Sigmoid colon (tissue), 7 donors: Measurements from ENCODE around the gene SH3GL2. TPM values are rescaled to one million over a fixed set of nuclear protein-coding genes. Genes with fewer than 3 reads are reported as not detected.

Source experiments
- DNase-seq: peaks from one replicate; pipeline ENCODE4 v3.0.0-alpha.2; 2019
- H3K27ac ChIP-seq, 4 donors: fragments of 200-600 bp; sonication (generic); one replicate each; pipeline ENCODE4 v1.5.1; 2016 to 2019; ENCODE audit warnings: mild to moderate bottlenecking in 1 of 4
- H3K27me3 ChIP-seq, 3 donors: fragments of 200-600 bp; sonication (generic); one replicate each; pipeline ENCODE4 v1.5.1; 2019; ENCODE audit warnings: mild to moderate bottlenecking in 1 of 3
- H3K36me3 ChIP-seq, 4 donors: fragments of 200-600 bp; sonication (generic); one replicate each; pipeline ENCODE4 v1.5.1; 2016 to 2019
- H3K4me1 ChIP-seq, 4 donors: fragments of 200-600 bp; sonication (generic); one replicate each; pipeline ENCODE4 v1.5.1; 2017 to 2019
- H3K4me3 ChIP-seq, 4 donors: fragments of 200-600 bp; sonication (generic); one replicate each; pipeline ENCODE4 v1.5.1; 2017 to 2019; ENCODE audit warnings: mild to moderate bottlenecking in 2 of 4, moderate library complexity in 1 of 4
- H3K9me3 ChIP-seq, 4 donors: fragments of 200-600 bp in 3 of 4; sonication (generic) in 3 of 4; one replicate each; pipeline versions ENCODE4 v1.5.1 to v1.6.1; 2013 to 2019
- CTCF ChIP-seq, 4 experiments: fragments of 450-650 bp in 3 of 4; fragments of 200-600 bp in 1 of 4; IDR thresholded peaks; one replicate each; pipeline ENCODE4 v1.5.1; 2016 to 2019; ENCODE audit warnings: antibody characterized with exemption in 4 of 4, mild to moderate bottlenecking in 3 of 4, moderate library complexity in 2 of 4
- EP300 ChIP-seq, 4 donors: sonication (generic); formaldehyde crosslinking; IDR thresholded peaks; one replicate each; pipeline ENCODE4 v1.6.1; 2017; ENCODE audit warnings: antibody characterized with exemption in 4 of 4
- POLR2A ChIP-seq, 2 donors: fragments of 450-650 bp; IDR thresholded peaks; one replicate each; pipeline ENCODE4 v1.6.1; 2016; ENCODE audit warnings: antibody characterized with exemption in 2 of 2, mild to moderate bottlenecking in 2 of 2, moderate library complexity in 2 of 2
- POLR2AphosphoS5 ChIP-seq, 4 donors: sonication (generic); formaldehyde crosslinking; IDR thresholded peaks; one replicate each; pipeline ENCODE4 v1.6.1; 2017; ENCODE audit warnings: antibody characterized with exemption in 4 of 4
- WGBS, 2 donors: extraction: QIAGEN DNeasy Blood & Tissue Kit; methylation state at CpG; one replicate each; pipeline ENCODE4 v1.1.7; 2013; 5-methylcytosine and 5-hydroxymethylcytosine counted together
- intact Hi-C: fragments of 100-400 bp; cut with DNase I; formaldehyde crosslinking; loops from one replicate; pipeline ENCODE4 v1.15.1; 2023
- polyA plus RNA-seq, 3 donors: library from polyadenylated mRNA; stranded (reverse); fragments of 200-250 nt; gene quantifications; one replicate each; pipeline ENCODE4 v1.2.3, GENCODE V29; 2013
- total RNA-seq, 4 donors: library from RNA; depleted of rRNA; stranded (reverse); fragments of >200 nt; gene quantifications; one replicate each; pipeline ENCODE4 v1.1.0, GENCODE V29; 2016
- donor health status: healthy with polysubstance abuse.
- donor health status: Bipolar disorder and iron deficiency.
- donor health status: healthy.

The SH3GL2 gene
- total and polyA plus RNA-seq, 7 donors, result 0.23 to 0.82 (median 0.68) TPM

DNA sequence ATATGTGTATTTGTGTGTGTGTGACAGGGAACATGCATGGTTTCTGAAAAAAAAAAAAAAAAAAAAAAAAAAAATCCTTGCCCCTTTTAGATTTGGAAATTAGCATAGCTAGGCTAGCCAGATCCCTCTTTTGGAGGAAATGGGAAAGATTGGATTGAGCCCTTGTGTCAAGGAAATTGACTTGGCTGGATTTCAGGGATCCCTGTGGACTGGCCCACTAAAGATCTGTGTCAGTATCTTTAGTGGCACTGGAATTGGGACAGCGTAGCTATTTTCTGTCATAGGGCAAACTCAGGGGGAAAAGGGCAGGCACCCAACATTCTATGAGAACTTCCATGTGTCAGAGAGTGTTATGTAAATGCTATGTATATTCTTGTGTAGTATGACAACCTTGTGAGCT lies 35.4 kb downstream of the SH3GL2 start:
- Histone ChIP-seq H3K27me3 (no peaks in the 10 kb centered on the region), H3K4me1 (no peaks in the 10 kb centered on the region), H3K36me3 (no peaks in the 10 kb centered on the region), H3K4me3 (no peak overlapping the region), H3K9me3 (no peaks in the 10 kb centered on the region), H3K27ac (no peak overlapping the region)
- no peak for DNase-seq
- intact Hi-C loops, result no loop called here
- WGBS, 2 donors, result 91 to 94% methylated on average over 1 of the region's 1 CpG
- no peak for TF ChIP-seq POLR2A (IDR thresholded peaks at IDR 0.05)
- no peak for TF ChIP-seq CTCF (IDR thresholded peaks at IDR 0.05)
- TF ChIP-seq EP300 (IDR thresholded peaks at IDR 0.05), result no peak

DNA sequence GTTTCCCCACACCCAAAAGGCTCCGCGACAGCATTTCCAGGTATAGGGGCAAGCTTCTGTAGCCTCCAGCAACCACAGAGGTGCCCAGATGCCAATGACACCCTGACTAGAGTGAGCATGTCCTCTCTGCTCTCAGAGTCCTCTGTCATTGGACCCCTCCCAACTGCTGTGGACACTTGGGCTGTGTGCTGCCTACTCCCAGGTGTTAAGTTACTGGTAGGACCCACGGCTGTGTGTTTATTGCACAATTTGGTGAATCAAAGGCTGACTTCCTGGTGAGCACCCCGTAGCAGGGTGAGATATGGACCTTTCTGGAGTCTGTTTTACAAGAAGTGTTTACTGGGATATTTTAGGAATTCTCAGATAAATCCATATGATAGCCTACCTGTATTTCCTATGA lies 36.0 kb downstream of the SH3GL2 start:
- intact Hi-C loops, result no loop called here
- H3K27me3 ChIP-seq, result no peaks in the 10 kb centered on the region

GRCh38 chr9:17622141-17622540 lies 43.3 kb downstream of the SH3GL2 start:
- Histone ChIP-seq H3K27ac (no peak overlapping the region), H3K4me1 (no peaks in the 10 kb centered on the region), H3K27me3 (no peaks in the 10 kb centered on the region), H3K9me3 (no peaks in the 10 kb centered on the region), H3K36me3 (no peaks in the 10 kb centered on the region), H3K4me3 (no peak overlapping the region)
- intact Hi-C loops, result no loop called here
- WGBS, 2 donors, result 83 to 89% methylated on average over 4 of the region's 4 CpGs
- TF ChIP-seq POLR2A (IDR thresholded peaks at IDR 0.05) (no peak), CTCF (IDR thresholded peaks at IDR 0.05) (no peak), EP300 (IDR thresholded peaks at IDR 0.05) (no peak), POLR2AphosphoS5 (IDR thresholded peaks at IDR 0.05) (no peak)
- no peak for DNase-seq

More for the DNA sequence above, 36.0 kb downstream of the SH3GL2 start:
- Histone ChIP-seq H3K4me3 (no peak overlapping the region), H3K9me3 (no peaks in the 10 kb centered on the region), H3K4me1 (no peaks in the 10 kb centered on the region), H3K27ac (no peak overlapping the region), H3K36me3 (no peaks in the 10 kb centered on the region)
- WGBS, 2 donors, result 56 to 57% methylated on average over 4 of the region's 4 CpGs
- TF ChIP-seq CTCF (IDR thresholded peaks at IDR 0.05) (no peak), EP300 (IDR thresholded peaks at IDR 0.05) (no peak), POLR2A (IDR thresholded peaks at IDR 0.05) (no peak), POLR2AphosphoS5 (IDR thresholded peaks at IDR 0.05) (no peak)
- DNase-seq, result no peak

DNA sequence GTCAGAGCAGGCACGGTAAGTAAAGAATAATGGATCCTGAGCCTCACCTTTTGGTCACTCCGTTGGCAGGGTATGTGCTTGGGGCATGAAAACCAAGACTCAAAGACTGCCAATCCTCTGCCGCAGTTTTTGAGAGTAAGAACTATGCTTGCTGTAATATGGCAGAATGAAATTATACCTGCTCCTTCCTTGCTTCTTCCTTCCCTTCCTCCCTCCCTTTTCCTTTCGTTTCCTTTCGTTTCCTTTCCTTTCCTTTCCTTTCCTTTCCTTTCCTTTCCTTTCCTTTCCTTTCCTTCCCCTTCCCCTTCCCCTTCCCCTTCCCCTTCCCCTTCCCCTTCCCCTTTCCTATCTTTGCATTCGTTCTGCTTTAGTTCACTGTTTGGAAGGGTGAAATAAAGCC lies 43.9 kb downstream of the SH3GL2 start:
- 74 to 84% methylated on average over 6 of the region's 6 CpGs for WGBS, 2 donors
- TF ChIP-seq POLR2AphosphoS5 (IDR thresholded peaks at IDR 0.05), result no peak
- TF ChIP-seq EP300 (IDR thresholded peaks at IDR 0.05), result no peak
- no peak for TF ChIP-seq POLR2A (IDR thresholded peaks at IDR 0.05)
- TF ChIP-seq CTCF (IDR thresholded peaks at IDR 0.05), result no peak
- H3K4me1 ChIP-seq, result no peaks in the 10 kb centered on the region
- no peaks in the 10 kb centered on the region for H3K27me3 ChIP-seq
- H3K9me3 ChIP-seq, result no peaks in the 10 kb centered on the region
- no peak overlapping the region for H3K27ac ChIP-seq
- H3K36me3 ChIP-seq, result no peaks in the 10 kb centered on the region
- intact Hi-C loops, result no loop called here
- DNase-seq, result no peak
- H3K4me3 ChIP-seq, result no peak overlapping the region

DNA sequence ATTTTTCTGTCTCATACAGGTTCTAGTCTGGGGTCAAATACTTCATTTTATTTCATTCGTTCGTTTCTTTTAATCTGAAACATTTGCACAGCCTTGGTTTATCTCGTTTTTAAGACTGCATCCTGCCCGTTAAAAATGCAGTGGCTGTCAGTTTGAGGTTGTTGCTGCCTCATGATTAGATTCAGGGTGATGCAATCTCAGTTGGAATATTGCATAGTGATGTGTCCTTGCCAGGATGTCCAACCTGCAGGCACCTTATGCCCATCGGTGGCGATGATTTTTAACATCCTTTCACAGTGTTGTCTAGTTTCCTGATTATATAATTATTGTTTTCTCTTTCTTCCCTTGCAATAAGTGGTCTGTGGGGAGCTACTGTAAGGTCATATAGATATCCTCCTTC lies 45.1 kb downstream of the SH3GL2 start:
- no peaks in the 10 kb centered on the region for H3K4me1 ChIP-seq
- TF ChIP-seq CTCF (IDR thresholded peaks at IDR 0.05), result no peak
- TF ChIP-seq EP300 (IDR thresholded peaks at IDR 0.05), result no peak
- no peak overlapping the region for H3K27ac ChIP-seq
- H3K9me3 ChIP-seq, result no peaks in the 10 kb centered on the region
- H3K36me3 ChIP-seq, result no peaks in the 10 kb centered on the region
- WGBS, 2 donors, result 81 to 91% methylated on average over 6 of the region's 6 CpGs
- DNase-seq, result no peak
- intact Hi-C loops, result no loop called here
- H3K27me3 ChIP-seq, result no peaks in the 10 kb centered on the region
- H3K4me3 ChIP-seq, result no peak overlapping the region
